Central memory CD8-positive, alpha-beta T cell (primary cell): Measurements from ENCODE around the gene ACTA1.

Experiments used
- ATAC-seq: fragments of 150-1000 bp; cut with Tn5 transposase; replicated peaks from 2 replicates; pipeline ENCODE4 v1.10.0; 2022; ENCODE audit warnings: mild to moderate bottlenecking, moderate FRiP score, moderate number of reproducible peaks; ENCODE audit not compliant: poor library complexity, severe bottlenecking; ENCODE audit errors: extremely low read depth
- DNase-seq, 2 donors: peaks; one replicate each; pipeline ENCODE4 v3.0.0; 2021; ENCODE audit warnings: low spot score in 2 of 2
- H3K27ac Mint-ChIP-seq: one replicate; pipeline ENCODE4 v1.8.0; 2022; ENCODE audit warnings: low read depth, mild to moderate bottlenecking, moderate library complexity, mixed read lengths
- H3K27me3 Mint-ChIP-seq: one replicate; pipeline ENCODE4 v1.8.0; 2022; ENCODE audit warnings: mixed read lengths
- H3K36me3 Mint-ChIP-seq: one replicate; pipeline ENCODE4 v1.8.0; 2022; ENCODE audit warnings: mild to moderate bottlenecking, moderate library complexity, mixed read lengths; ENCODE audit not compliant: insufficient read depth
- H3K4me1 Mint-ChIP-seq: one replicate; pipeline ENCODE4 v1.8.0; 2022; ENCODE audit warnings: mixed read lengths
- H3K4me3 Mint-ChIP-seq: one replicate; pipeline ENCODE4 v1.8.0; 2022; ENCODE audit warnings: mild to moderate bottlenecking, moderate library complexity, mixed read lengths
- H3K9me3 Mint-ChIP-seq: one replicate; pipeline ENCODE4 v1.8.0; 2022; ENCODE audit warnings: mixed read lengths

The ACTA1 gene

DNA sequence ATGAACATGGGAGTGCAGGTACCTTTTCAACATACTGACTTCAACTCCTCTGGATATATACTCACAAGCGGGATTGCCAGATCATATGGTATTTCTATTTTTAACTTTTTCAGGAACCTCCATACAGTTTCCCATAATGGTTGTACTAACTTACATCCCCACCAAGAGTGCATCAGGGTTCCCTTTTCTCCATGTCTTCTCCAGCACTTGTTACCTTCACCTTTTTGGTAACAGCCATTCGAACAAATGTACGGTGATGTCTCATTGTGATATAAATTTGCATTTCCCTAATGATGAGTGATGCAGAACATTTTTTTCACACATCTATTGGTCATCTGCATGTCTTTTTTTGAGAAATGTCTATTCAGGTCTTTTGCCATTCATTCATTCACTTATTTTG, 25.9 kb upstream of the ACTA1 start:
- Mint-ChIP-seq H3K4me1 (peaks cover 8% of the 10 kb centered on the region), H3K36me3 (peaks cover 60% of the 10 kb centered on the region), H3K27ac (no peak overlapping the region), H3K27me3 (no peaks in the 10 kb centered on the region), H3K4me3 (no peak overlapping the region), H3K9me3 (no peaks in the 10 kb centered on the region)
- DNase-seq (no peak), ATAC-seq (no peak)

DNA sequence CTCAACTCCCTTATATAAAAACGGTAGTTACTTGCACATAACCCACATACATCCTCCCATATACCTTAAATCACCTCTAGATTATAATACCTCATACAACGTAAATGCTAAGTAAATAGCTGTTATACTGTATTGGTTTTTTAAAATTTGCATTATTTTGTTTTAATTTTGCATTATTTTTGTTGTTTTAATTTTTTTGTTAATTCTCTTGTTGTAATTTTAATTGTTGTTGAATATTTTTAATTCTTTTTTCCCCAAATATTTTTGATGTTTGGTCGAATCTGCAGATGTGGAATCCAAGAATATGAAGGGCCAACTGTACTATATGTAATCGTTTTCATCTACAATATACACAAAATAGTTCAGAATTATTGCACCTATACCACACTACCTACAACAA, 23.5 kb upstream of the ACTA1 start:
- Mint-ChIP-seq H3K27ac (no peak overlapping the region), H3K4me1 (peaks cover 8% of the 10 kb centered on the region), H3K9me3 (no peaks in the 10 kb centered on the region), H3K4me3 (no peak overlapping the region), H3K27me3 (no peaks in the 10 kb centered on the region), H3K36me3 (peaks cover 49% of the 10 kb centered on the region)
- ATAC-seq (no peak), DNase-seq (no peak)

DNA sequence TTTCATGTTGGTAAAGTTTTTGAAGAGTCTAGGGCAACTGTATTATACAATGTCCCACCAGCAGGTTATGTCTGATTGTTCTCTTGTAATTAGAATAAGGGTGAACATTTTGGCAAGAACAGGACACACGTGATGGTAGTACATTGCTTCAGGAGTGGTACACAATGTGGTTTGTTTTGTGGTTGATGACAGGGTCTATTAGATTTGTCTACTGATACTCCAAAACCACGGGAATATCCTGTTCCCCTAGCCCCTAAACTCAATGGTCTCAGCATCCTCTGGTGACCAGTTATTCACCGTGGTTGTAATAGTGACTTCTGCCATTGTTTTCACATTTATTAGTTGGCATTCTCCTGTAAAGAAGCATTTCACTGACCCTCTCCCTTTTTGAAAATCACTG, 22.1 kb upstream of the ACTA1 start:
- H3K27ac Mint-ChIP-seq: no peak overlapping the region

DNA sequence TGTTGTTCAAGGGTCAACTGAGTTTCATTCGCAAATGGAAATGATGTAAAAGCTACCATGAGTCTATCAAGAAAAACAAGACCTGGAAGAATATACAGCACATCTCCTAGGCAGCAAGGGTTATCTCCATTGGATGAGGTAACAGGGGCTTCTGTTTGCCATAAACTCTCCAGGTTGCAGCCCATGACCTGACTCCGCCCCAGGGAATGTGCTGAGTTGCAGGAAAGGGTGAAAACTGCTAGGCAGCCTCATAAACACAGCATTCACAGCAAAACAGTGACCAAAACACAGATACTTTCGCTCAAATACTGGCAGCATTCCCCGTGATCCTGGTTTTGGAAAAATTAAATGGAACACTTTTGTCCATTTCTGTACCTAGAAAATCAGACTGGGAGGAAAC, 20.2 kb upstream of the ACTA1 start:
- no peak overlapping the region for H3K27ac Mint-ChIP-seq
- DNase-seq (no peak), ATAC-seq (no peak)
- peaks cover 8% of the 10 kb centered on the region for H3K4me1 Mint-ChIP-seq
- H3K27me3 Mint-ChIP-seq: no peaks in the 10 kb centered on the region
- no peak overlapping the region for H3K4me3 Mint-ChIP-seq
- H3K36me3 Mint-ChIP-seq: peaks cover 47% of the 10 kb centered on the region
- H3K9me3 Mint-ChIP-seq: no peaks in the 10 kb centered on the region

More for the DNA sequence above, 22.1 kb upstream of the ACTA1 start:
- H3K4me1 Mint-ChIP-seq: peaks cover 8% of the 10 kb centered on the region
- no peak overlapping the region for H3K4me3 Mint-ChIP-seq
- H3K36me3 Mint-ChIP-seq: peaks cover 44% of the 10 kb centered on the region
- ATAC-seq: no peak
- no peak for DNase-seq
- no peaks in the 10 kb centered on the region for H3K27me3 Mint-ChIP-seq
- H3K9me3 Mint-ChIP-seq: no peaks in the 10 kb centered on the region

DNA sequence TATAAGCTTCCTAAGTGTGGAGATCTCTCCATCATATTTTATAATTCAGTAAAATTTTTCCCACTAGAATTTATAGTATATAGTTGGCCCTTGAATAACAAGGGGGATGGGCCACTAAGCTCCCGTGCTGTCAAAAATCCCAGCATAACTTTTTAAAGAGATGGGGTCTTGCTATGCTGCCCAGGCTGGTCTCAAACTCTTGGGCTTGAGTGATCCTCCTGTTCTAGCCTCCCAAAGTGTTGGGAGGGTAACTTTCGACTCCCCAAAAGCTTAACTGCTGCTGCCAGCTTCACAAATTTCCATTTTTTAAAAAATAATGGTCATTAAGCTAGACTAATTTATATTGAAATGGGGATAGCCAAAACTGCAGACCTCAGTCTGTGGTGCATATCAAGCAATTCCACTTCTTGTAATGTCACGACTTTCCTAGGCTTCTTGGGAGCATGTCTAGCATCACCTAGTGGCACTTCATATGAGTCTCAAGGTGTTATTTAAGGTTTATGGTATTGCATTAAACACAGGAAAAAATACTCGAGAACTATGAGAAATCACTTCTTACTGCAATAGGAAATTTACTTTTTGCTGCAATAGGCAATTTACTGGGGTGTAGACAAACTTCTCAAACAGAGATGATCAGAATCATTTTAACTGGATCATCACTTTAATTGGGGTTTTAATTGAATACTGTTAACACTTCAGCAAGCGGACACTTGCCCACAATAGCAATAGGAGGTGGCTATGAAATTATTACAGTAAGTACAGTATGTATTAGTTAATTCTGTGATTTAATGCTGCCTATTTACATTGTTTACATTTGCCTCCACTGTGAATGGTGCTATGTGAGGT, 19.3 kb upstream of the ACTA1 start:
- H3K4me1 Mint-ChIP-seq: peaks cover 8% of the 10 kb centered on the region
- no peaks in the 10 kb centered on the region for H3K27me3 Mint-ChIP-seq
- ATAC-seq: no peak
- DNase-seq: no peak
- no peak overlapping the region for H3K4me3 Mint-ChIP-seq
- no peak overlapping the region for H3K27ac Mint-ChIP-seq
- no peaks in the 10 kb centered on the region for H3K9me3 Mint-ChIP-seq
- H3K36me3 Mint-ChIP-seq: peaks cover 52% of the 10 kb centered on the region

DNA sequence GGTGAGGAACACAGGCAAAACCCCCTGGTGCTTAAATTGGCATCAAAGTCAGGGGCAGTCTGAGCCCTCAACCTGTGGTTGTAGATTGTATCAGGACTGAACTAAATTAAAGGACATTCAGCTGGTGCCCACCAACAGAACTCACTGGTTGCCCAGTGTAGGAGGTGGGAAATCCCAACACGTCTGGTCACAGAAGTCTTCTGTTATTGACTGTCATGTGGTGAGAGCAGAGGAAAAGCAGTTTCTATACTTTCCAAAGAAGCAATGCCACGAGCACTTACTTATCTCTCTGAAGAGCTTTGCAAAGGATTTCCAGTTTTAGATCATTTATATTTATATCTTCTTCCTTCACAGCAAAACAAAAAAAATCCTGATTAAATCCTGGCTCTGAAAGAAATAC, 15.0 kb upstream of the ACTA1 start:
- H3K27ac Mint-ChIP-seq: no peak overlapping the region
- peaks cover 54% of the 10 kb centered on the region for H3K36me3 Mint-ChIP-seq
- no peaks in the 10 kb centered on the region for H3K4me1 Mint-ChIP-seq

DNA sequence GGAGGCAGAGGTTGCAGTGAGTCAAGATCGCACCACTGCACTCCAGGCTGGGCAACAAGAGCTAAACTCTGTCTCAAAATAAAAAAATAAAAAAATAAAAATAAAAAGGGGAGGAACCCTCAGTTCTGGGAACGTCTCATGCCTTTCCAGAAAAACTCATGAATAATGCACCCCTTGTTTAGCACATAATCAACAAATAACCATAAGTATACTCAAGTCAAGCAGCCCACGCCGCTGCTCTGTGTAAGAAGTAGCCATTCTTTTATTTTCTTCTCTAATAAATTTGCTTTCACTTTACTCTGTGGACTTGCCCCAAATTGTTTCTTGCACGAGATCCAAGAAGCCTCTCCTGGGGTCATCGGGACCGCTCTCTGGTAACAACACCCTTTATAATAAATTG, 14.5 kb upstream of the ACTA1 start:
- no peaks in the 10 kb centered on the region for H3K4me1 Mint-ChIP-seq
- DNase-seq: no peak
- H3K4me3 Mint-ChIP-seq: no peak overlapping the region
- no peak overlapping the region for H3K27ac Mint-ChIP-seq
- peaks cover 55% of the 10 kb centered on the region for H3K36me3 Mint-ChIP-seq
- H3K27me3 Mint-ChIP-seq: no peaks in the 10 kb centered on the region
- no peak for ATAC-seq
- H3K9me3 Mint-ChIP-seq: no peaks in the 10 kb centered on the region

More for the DNA sequence above, 15.0 kb upstream of the ACTA1 start:
- Mint-ChIP-seq H3K4me3 (no peak overlapping the region), H3K9me3 (no peaks in the 10 kb centered on the region), H3K27me3 (no peaks in the 10 kb centered on the region)
- ATAC-seq (no peak), DNase-seq (no peak)

DNA sequence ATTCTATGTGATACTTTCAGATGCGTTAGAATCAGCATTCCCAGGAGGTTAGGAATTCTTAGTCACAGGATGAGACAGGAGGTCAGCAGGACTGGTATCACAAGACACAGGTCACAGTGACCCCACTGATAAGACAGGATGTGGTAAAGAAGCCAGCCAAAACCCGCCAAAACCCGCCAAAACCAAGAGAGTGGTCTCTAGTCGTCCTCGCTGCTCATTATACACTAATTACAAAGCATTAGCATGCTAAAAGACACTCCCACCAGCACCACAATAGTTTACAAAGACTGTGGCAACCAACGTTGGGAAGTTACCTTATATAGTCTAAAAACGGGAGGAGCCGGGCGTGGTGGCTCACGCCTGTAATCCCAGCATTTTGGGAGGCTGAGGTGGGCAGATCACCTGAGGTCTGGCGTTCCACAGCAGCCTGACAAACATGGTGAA, 13.9 kb upstream of the ACTA1 start:
- no peak overlapping the region for H3K4me3 Mint-ChIP-seq
- no peak for ATAC-seq
- H3K4me1 Mint-ChIP-seq: no peaks in the 10 kb centered on the region
- DNase-seq: no peak
- H3K27ac Mint-ChIP-seq: no peak overlapping the region
- no peaks in the 10 kb centered on the region for H3K9me3 Mint-ChIP-seq
- no peaks in the 10 kb centered on the region for H3K27me3 Mint-ChIP-seq
- peaks cover 60% of the 10 kb centered on the region for H3K36me3 Mint-ChIP-seq

DNA sequence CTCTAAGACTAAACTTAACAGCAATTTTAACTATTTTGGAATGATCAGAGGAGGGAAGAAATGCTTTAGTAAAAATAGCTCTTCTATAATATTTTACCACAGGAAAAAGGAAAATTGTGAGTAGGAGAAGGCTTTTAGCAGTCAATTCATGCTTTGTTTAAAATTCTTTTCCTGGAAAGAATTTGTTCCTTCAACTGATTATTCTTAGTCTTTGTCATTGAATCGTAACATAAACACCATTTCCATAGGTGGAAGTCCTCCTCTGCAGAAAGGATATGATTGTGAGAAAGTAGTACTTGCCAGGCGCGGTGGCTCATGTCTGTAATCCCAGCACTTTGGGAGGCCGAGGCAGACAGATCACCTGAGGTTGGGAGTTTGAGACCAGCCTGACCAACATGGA, 11.9 kb upstream of the ACTA1 start:
- DNase-seq: no peak
- Mint-ChIP-seq H3K27ac (no peak overlapping the region), H3K27me3 (no peaks in the 10 kb centered on the region), H3K4me1 (no peaks in the 10 kb centered on the region), H3K36me3 (peaks cover 62% of the 10 kb centered on the region), H3K9me3 (no peaks in the 10 kb centered on the region), H3K4me3 (no peak overlapping the region)
- ATAC-seq: no peak

DNA sequence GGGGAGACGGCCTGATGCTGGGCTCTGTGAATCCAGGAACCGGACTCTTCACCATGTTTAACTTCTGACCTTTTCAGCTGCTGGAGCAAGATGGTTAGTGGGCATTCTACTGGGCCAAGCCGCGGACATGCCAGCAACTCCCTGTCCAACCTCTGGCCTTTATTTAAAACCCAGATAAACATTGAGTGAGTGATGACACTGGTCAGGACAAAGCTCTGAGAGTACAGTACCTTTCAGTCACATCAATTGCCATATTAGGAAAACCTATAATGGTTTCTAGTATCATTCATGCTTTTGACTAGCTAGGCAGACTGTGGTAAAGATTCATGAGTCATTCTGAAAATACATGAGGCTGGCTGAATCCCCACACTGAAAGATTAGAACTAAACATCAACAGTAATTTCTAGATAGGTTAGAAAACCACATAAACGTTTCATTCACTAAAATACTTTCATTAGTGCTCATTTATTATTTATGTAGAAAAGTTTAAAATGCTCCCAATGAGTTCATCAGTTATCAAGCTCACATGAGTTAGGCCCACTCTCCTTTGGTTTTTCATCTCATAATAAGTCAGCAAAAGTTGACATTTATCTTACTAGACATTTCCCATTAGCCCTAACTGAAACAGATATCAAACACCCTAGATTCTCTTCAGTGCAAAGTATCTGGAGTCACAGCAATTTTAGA, 7.1 kb upstream of the ACTA1 start:
- no peaks in the 10 kb centered on the region for H3K9me3 Mint-ChIP-seq
- H3K27ac Mint-ChIP-seq: no peak overlapping the region
- DNase-seq: no peak
- no peak for ATAC-seq
- H3K4me3 Mint-ChIP-seq: no peak overlapping the region
- H3K27me3 Mint-ChIP-seq: peaks cover 9% of the 10 kb centered on the region
- H3K36me3 Mint-ChIP-seq: peaks cover 36% of the 10 kb centered on the region
- H3K4me1 Mint-ChIP-seq: no peaks in the 10 kb centered on the region

DNA sequence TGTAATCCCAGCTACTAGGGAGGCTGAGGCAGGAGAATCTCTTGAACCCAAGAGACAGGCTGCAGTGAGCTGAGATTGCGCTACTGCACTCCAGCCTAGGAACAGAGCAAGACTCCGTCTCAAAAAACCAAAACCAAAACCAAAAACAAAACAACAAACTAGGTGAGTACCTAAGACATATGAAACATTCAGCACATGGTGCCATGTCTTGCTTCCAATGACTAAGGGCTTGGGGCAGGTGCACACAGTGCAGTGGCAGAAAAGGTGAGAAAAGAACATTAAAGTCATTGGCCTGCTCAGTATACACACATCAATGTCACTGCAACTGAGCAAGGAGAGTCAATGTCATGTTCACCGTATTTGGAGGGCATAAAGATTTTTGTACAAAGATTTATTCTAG, 4.1 kb upstream of the ACTA1 start:
- no peak overlapping the region for H3K27ac Mint-ChIP-seq
- H3K27me3 Mint-ChIP-seq: peaks cover 36% of the 10 kb centered on the region

DNA sequence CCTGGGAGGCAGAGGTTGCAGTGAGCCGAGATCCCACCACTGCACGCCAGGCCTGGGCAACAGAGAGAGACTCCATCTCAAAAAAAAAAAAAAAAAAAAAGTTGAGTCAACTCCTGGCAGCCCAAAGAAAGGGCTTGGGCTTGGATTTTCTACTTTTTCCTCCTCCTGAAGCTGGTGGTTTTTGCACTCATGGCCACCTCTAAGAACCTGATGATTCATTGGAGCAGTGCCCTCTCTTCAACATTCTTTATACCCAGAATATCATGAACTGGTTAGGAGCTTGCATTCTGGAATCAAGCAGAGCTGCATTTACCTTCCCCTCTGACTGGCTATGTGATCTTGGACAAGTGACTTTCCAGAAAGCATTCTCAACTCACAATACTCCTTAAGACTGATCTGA, 3.5 kb upstream of the ACTA1 start:
- H3K27ac Mint-ChIP-seq: no peak overlapping the region
- H3K4me1 Mint-ChIP-seq: no peaks in the 10 kb centered on the region
- ATAC-seq (no peak), DNase-seq (no peak)
- H3K27me3 Mint-ChIP-seq: peaks cover 38% of the 10 kb centered on the region
- peaks cover 18% of the 10 kb centered on the region for H3K36me3 Mint-ChIP-seq
- H3K4me3 Mint-ChIP-seq: no peak overlapping the region
- no peaks in the 10 kb centered on the region for H3K9me3 Mint-ChIP-seq

More for the DNA sequence above, 4.1 kb upstream of the ACTA1 start:
- no peaks in the 10 kb centered on the region for H3K4me1 Mint-ChIP-seq
- no peak overlapping the region for H3K4me3 Mint-ChIP-seq
- no peaks in the 10 kb centered on the region for H3K9me3 Mint-ChIP-seq
- peaks cover 21% of the 10 kb centered on the region for H3K36me3 Mint-ChIP-seq
- DNase-seq (no peak), ATAC-seq (no peak)

DNA sequence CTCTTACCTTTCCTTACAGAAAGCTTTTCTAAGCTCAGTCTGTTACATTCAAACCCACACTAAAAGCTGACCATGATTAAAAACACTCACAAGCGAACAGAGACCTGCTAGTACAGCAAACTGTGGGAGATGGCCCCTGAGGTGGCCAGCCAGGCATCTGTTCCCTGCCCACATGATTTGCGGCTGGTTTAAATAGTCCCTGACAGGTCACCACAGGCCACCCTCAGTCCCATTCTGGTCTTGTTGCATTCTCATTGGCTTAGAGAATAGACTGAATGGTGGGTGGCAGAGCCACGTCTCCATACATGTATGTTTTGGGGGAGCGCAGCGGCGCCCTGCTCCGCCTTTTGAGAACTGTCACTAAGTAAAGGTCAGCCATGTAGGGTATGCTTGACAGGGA, 2.3 kb upstream of the ACTA1 start:
- ATAC-seq: no peak
- no peak for DNase-seq
- Mint-ChIP-seq H3K4me3 (no peak overlapping the region), H3K9me3 (no peaks in the 10 kb centered on the region), H3K36me3 (peaks cover 12% of the 10 kb centered on the region), H3K27ac (no peak overlapping the region), H3K27me3 (peaks cover 49% of the 10 kb centered on the region), H3K4me1 (peaks cover 9% of the 10 kb centered on the region)
